ENCODE data around the gene CELA3B.

Gene CELA3B

DNA sequence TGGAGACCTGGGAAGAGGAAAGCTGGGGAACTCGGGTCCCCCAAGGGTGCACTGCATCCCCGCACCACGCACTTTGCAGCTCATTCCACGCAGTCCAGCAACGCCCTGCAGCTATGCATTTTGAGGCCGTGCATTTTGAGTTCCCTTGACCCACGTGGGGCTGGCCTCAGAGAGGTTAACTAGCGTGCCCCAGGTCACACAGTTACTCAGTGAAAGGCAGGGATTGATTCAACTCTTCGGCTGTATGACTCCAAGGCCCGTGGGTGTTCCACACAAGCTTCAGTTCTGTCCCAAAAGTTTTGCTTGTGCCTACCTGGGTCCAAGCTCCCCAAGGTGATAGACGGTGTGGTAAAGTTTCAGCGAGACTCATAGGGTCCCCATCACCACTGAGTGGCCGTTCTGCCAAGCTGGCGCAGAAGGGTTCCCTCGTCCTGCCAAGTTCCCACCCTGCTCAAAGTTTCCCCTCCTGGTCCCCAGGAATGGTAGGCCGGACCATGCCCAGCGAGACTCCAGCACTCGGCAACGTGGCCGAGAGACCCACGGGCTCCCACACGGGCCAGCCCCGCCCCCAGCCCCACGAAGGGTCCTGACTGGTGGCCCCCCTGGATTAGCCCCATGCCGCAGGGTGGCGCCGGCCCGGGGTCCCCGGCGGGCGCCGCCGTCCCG lies 40.3 kb upstream of the CELA3B start (continued):
- TF ChIP-seq, protein P1, sequence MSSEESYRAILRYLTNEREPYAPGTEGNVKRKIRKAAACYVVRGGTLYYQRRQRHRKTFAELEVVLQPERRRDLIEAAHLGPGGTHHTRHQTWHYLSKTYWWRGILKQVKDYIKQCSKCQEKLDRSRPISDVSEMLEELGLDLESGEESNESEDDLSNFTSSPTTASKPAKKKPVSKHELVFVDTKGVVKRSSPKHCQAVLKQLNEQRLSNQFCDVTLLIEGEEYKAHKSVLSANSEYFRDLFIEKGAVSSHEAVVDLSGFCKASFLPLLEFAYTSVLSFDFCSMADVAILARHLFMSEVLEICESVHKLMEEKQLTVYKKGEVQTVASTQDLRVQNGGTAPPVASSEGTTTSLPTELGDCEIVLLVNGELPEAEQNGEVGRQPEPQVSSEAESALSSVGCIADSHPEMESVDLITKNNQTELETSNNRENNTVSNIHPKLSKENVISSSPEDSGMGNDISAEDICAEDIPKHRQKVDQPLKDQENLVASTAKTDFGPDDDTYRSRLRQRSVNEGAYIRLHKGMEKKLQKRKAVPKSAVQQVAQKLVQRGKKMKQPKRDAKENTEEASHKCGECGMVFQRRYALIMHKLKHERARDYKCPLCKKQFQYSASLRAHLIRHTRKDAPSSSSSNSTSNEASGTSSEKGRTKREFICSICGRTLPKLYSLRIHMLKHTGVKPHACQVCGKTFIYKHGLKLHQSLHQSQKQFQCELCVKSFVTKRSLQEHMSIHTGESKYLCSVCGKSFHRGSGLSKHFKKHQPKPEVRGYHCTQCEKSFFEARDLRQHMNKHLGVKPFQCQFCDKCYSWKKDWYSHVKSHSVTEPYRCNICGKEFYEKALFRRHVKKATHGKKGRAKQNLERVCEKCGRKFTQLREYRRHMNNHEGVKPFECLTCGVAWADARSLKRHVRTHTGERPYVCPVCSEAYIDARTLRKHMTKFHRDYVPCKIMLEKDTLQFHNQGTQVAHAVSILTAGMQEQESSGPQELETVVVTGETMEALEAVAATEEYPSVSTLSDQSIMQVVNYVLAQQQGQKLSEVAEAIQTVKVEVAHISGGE (tag by site-specific recombination; conservative IDR thresholded peaks at IDR 0.05; ENCODE audit: low read depth), result no peak
- TF ChIP-seq ZNF221 (tag by site-specific recombination; IDR thresholded peaks at IDR 0.05; ENCODE audit: borderline replicate concordance), result no peak
- TF ChIP-seq ZNF366 (tag by site-specific recombination; conservative IDR thresholded peaks at IDR 0.05), result no peak
- no peak for TF ChIP-seq ZNF747 (tag by site-specific recombination; IDR thresholded peaks at IDR 0.05)
- no peak for TF ChIP-seq SP7 (tag by site-specific recombination; IDR thresholded peaks at IDR 0.05)
- no peak for TF ChIP-seq HOXC10 (CRISPR knock-in tag; IDR thresholded peaks at IDR 0.05)
- no peak for TF ChIP-seq ZNF843 (tag by site-specific recombination; IDR thresholded peaks at IDR 0.05)
- TF ChIP-seq, protein P2, sequence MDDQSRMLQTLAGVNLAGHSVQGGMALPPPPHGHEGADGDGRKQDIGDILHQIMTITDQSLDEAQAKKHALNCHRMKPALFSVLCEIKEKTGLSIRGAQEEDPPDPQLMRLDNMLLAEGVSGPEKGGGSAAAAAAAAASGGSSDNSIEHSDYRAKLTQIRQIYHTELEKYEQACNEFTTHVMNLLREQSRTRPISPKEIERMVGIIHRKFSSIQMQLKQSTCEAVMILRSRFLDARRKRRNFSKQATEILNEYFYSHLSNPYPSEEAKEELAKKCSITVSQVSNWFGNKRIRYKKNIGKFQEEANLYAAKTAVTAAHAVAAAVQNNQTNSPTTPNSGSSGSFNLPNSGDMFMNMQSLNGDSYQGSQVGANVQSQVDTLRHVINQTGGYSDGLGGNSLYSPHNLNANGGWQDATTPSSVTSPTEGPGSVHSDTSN (CRISPR knock-in tag; IDR thresholded peaks at IDR 0.05), result no peak
- no peak for TF ChIP-seq ZNF146 (tag by site-specific recombination; IDR thresholded peaks at IDR 0.05)
- TF ChIP-seq ZNF837 (tag by site-specific recombination; IDR thresholded peaks at IDR 0.05), result no peak
- TF ChIP-seq, protein P3, sequence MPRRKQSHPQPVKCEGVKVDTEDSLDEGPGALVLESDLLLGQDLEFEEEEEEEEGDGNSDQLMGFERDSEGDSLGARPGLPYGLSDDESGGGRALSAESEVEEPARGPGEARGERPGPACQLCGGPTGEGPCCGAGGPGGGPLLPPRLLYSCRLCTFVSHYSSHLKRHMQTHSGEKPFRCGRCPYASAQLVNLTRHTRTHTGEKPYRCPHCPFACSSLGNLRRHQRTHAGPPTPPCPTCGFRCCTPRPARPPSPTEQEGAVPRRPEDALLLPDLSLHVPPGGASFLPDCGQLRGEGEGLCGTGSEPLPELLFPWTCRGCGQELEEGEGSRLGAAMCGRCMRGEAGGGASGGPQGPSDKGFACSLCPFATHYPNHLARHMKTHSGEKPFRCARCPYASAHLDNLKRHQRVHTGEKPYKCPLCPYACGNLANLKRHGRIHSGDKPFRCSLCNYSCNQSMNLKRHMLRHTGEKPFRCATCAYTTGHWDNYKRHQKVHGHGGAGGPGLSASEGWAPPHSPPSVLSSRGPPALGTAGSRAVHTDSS (tag by site-specific recombination; IDR thresholded peaks at IDR 0.05), result no peak
- 0 out of 2 replicates have a peak, but pooled peaks have one; percentile 8 for TF ChIP-seq SP2 (tag by site-specific recombination; IDR thresholded peaks at IDR 0.05)
- TF ChIP-seq ZNF37A (tag by site-specific recombination; IDR thresholded peaks at IDR 0.05), result no peak
- TF ChIP-seq ZSCAN30 (tag by site-specific recombination; IDR thresholded peaks at IDR 0.05), result no peak
- TF ChIP-seq ZNF175 (tag by site-specific recombination; IDR thresholded peaks at IDR 0.05), result no peak
- 0 out of 2 replicates have a peak, but pooled peaks have one; percentile 19 for TF ChIP-seq GFI1B (tag by site-specific recombination; IDR thresholded peaks at IDR 0.05)
- TF ChIP-seq, protein P4, sequence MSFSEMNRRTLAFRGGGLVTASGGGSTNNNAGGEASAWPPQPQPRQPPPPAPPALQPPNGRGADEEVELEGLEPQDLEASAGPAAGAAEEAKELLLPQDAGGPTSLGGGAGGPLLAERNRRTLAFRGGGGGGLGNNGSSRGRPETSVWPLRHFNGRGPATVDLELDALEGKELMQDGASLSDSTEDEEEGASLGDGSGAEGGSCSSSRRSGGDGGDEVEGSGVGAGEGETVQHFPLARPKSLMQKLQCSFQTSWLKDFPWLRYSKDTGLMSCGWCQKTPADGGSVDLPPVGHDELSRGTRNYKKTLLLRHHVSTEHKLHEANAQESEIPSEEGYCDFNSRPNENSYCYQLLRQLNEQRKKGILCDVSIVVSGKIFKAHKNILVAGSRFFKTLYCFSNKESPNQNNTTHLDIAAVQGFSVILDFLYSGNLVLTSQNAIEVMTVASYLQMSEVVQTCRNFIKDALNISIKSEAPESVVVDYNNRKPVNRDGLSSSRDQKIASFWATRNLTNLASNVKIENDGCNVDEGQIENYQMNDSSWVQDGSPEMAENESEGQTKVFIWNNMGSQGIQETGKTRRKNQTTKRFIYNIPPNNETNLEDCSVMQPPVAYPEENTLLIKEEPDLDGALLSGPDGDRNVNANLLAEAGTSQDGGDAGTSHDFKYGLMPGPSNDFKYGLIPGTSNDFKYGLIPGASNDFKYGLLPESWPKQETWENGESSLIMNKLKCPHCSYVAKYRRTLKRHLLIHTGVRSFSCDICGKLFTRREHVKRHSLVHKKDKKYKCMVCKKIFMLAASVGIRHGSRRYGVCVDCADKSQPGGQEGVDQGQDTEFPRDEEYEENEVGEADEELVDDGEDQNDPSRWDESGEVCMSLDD (tag by site-specific recombination; IDR thresholded peaks at IDR 0.05), result no peak
- TF ChIP-seq, protein P5, sequence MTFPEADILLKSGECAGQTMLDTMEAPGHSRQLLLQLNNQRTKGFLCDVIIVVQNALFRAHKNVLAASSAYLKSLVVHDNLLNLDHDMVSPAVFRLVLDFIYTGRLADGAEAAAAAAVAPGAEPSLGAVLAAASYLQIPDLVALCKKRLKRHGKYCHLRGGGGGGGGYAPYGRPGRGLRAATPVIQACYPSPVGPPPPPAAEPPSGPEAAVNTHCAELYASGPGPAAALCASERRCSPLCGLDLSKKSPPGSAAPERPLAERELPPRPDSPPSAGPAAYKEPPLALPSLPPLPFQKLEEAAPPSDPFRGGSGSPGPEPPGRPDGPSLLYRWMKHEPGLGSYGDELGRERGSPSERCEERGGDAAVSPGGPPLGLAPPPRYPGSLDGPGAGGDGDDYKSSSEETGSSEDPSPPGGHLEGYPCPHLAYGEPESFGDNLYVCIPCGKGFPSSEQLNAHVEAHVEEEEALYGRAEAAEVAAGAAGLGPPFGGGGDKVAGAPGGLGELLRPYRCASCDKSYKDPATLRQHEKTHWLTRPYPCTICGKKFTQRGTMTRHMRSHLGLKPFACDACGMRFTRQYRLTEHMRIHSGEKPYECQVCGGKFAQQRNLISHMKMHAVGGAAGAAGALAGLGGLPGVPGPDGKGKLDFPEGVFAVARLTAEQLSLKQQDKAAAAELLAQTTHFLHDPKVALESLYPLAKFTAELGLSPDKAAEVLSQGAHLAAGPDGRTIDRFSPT (tag by site-specific recombination; IDR thresholded peaks at IDR 0.05), result no peak
- no peak for TF ChIP-seq ZNF292 (tag by site-specific recombination; IDR thresholded peaks at IDR 0.05; ENCODE audit: borderline replicate concordance, low read depth)
- no peak for TF ChIP-seq ZNF521 (tag by site-specific recombination; IDR thresholded peaks at IDR 0.05)
- TF ChIP-seq, protein P6, sequence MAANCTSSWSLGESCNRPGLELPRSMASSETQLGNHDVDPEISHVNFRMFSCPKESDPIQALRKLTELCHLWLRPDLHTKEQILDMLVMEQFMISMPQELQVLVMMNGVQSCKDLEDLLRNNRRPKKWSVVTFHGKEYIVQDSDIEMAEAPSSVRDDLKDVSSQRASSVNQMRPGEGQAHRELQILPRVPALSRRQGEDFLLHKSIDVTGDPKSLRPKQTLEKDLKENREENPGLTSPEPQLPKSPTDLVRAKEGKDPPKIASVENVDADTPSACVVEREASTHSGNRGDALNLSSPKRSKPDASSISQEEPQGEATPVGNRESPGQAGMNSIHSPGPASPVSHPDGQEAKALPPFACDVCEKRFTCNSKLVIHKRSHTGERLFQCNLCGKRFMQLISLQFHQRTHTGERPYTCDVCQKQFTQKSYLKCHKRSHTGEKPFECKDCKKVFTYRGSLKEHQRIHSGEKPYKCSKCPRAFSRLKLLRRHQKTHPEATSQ (tag by site-specific recombination; IDR thresholded peaks at IDR 0.05), result no peak
- no peak for TF ChIP-seq ZNF114 (tag by site-specific recombination; IDR thresholded peaks at IDR 0.05)
- TF ChIP-seq BCL11B (tag by site-specific recombination; IDR thresholded peaks at IDR 0.05; ENCODE audit: low read depth), result no peak
- TF ChIP-seq ZNF404 (tag by site-specific recombination; IDR thresholded peaks at IDR 0.05), result no peak
- TF ChIP-seq ZNF223 (tag by site-specific recombination; IDR thresholded peaks at IDR 0.05), result no peak
- TF ChIP-seq RBAK (tag by site-specific recombination; IDR thresholded peaks at IDR 0.05), result no peak
- peak; percentile 77 for TF ChIP-seq ZNF335 (tag by site-specific recombination; conservative IDR thresholded peaks at IDR 0.05)
- no peak for TF ChIP-seq ZNF544 (tag by site-specific recombination; IDR thresholded peaks at IDR 0.05)
- no peak for TF ChIP-seq SP3 (tag by site-specific recombination; IDR thresholded peaks at IDR 0.05)

Data from HEK293 (cell line).